ENCODE data around the gene NOTCH1.

NOTCH1 gene

GRCh38 chr9:136476369-136477150 lies 69.3 kb downstream of the NOTCH1 start:
- DNase-seq (ENCODE audit: low read depth): no peak
- no peak for TF ChIP-seq CTCF (IDR thresholded peaks at IDR 0.05; ENCODE audit: low read length, missing control alignments)
- no peak overlapping the region for H3K4me3 ChIP-seq (replicated peaks; ENCODE audit: low read depth, low read length)

- H3K4me3 ChIP-seq (replicated peaks; ENCODE audit: low read depth, low read length): no peak overlapping the region
- DNase-seq (ENCODE audit: low read depth): no peak
- no peak for TF ChIP-seq CTCF (IDR thresholded peaks at IDR 0.05; ENCODE audit: low read length, missing control alignments)
Measured at GRCh38 chr9:136474974-136475865, 70.6 kb downstream of the NOTCH1 start.

GRCh38 chr9:136474021-136474640 lies 71.7 kb downstream of the NOTCH1 start:
- H3K4me3 ChIP-seq (replicated peaks; ENCODE audit: low read depth, low read length): no peak overlapping the region
- no peak for TF ChIP-seq CTCF (IDR thresholded peaks at IDR 0.05; ENCODE audit: low read length, missing control alignments)
- no peak for DNase-seq (ENCODE audit: low read depth)

GRCh38 chr9:136473354-136473721 lies 72.5 kb downstream of the NOTCH1 start:
- no peak for DNase-seq (ENCODE audit: low read depth)
- H3K4me3 ChIP-seq (replicated peaks; ENCODE audit: low read depth, low read length): no peak overlapping the region
- no peak for TF ChIP-seq CTCF (IDR thresholded peaks at IDR 0.05; ENCODE audit: low read length, missing control alignments)

GRCh38 chr9:136472640-136473353 lies 73.1 kb downstream of the NOTCH1 start:
- no peak overlapping the region for H3K4me3 ChIP-seq (replicated peaks; ENCODE audit: low read depth, low read length)

More at GRCh38 chr9:136472640-136473353, 73.1 kb downstream of the NOTCH1 start:
- no peak for TF ChIP-seq CTCF (IDR thresholded peaks at IDR 0.05; ENCODE audit: low read length, missing control alignments)
- no peak for DNase-seq (ENCODE audit: low read depth)
